HG02571 (cell line): Measurements from ENCODE around the gene PARP2.
A peak's percentile ranks its signal among the peaks of the same experiment; 100 is the strongest.
"Not testable (repeated sequence)": the region's sequence is repeated elsewhere in the genome, so short reads cannot be mapped to it uniquely, and the experiment has no call there.

Experiments used
- ATAC-seq: cut with Tn5 transposase; IDR thresholded peaks from one replicate; pipeline ENCODE4 v1.9.1; 2021; ENCODE audit warnings: mild to moderate bottlenecking, moderate library complexity; ENCODE audit not compliant: unreplicated experiment

PARP2 gene, protein sequence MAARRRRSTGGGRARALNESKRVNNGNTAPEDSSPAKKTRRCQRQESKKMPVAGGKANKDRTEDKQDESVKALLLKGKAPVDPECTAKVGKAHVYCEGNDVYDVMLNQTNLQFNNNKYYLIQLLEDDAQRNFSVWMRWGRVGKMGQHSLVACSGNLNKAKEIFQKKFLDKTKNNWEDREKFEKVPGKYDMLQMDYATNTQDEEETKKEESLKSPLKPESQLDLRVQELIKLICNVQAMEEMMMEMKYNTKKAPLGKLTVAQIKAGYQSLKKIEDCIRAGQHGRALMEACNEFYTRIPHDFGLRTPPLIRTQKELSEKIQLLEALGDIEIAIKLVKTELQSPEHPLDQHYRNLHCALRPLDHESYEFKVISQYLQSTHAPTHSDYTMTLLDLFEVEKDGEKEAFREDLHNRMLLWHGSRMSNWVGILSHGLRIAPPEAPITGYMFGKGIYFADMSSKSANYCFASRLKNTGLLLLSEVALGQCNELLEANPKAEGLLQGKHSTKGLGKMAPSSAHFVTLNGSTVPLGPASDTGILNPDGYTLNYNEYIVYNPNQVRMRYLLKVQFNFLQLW

DNA sequence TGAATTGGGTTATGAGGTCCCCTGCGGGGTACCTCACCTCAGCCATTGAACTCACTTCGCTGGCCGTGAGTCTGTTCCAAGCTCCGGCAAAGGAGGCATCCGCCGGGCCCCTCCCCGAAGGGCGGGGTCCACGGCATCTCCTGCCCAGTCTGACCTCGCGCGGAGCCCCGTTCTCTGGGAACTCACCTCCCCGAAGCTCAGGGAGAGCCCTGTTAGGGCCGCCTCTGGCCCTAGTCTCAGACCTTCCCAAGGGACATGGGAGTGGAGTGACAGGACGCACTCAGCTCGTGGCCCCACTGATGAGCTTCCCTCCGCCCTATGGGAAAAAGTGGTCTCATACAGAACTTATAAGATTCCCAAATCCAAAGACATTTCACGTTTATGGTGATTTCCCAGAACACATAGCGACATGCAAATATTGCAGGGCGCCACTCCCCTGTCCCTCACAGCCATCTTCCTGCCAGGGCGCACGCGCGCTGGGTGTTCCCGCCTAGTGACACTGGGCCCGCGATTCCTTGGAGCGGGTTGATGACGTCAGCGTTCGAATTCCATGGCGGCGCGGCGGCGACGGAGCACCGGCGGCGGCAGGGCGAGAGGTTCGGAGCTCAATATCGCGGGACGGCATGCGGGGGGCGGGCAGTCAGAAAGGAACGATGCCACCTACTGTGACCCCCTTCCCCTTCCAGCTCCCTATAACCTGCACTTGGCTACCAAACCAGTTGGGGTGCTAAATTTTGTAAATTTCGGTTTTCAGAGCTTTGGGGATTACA is at the start of gene PARP2:
Gene PARP2 (plus strand): TSS at position 544 of the 770 bp plus-strand sequence. CDS start 7 bp downstream, at position 551.
- ATAC-seq = peak; percentile 89

DNA sequence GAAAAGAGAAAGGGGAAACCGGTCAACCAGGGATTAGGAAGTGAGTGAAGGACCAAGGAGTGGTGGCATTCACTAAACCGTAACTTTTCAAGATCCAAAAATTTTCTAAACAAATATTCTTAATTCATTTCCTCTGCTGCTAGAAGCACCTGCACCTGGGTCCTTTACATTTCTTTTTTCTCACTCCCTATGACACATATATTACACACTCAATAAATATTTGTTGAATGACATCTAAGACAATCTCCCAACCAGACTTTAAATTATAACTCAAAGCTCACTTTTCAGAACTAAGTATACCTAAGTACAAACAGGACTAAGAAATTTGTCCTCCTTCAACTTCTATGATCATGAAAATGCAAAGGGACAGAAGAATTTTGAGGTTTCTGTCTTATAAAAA is 48.8 kb upstream of the PARP2 start:
- ATAC-seq = no peak

DNA sequence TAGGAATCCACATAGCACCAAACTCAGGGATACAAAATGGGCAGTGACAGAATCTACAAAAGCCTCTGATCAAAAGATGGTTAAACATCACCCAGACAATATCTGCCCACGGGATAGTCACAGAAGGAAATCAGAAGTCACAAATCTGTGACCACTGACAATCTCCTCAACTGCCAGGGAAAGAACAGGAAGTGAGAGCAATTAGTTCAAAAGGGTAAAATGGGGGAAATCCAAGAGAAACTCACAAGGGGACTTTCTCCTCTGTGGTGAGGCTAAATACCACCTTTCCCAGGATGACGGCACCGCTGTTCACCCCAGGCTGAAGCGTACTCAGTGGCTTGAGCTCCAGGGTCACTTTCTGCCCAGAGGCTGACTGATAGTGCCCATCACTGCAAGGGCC is 48.4 kb upstream of the PARP2 start:
- peak; percentile 89 for ATAC-seq

GRCh38 chr14:20302042-20302755 is 41.2 kb upstream of the PARP2 start:
- ATAC-seq = no peak

GRCh38 chr14:20305265-20306078 is 38.0 kb upstream of the PARP2 start, which contains the start of gene TTC5:
TTC5 (minus strand) TSS chr14:20305951; CDS start chr14:20305937, 14 bp downstream.
- peak; percentile 99 for ATAC-seq

- ATAC-seq = no peak
Measured at GRCh38 chr14:20306079-20306423, 37.4 kb upstream of the PARP2 start.

GRCh38 chr14:20314026-20314425 is 29.4 kb upstream of the PARP2 start:
- ATAC-seq = no peak

DNA sequence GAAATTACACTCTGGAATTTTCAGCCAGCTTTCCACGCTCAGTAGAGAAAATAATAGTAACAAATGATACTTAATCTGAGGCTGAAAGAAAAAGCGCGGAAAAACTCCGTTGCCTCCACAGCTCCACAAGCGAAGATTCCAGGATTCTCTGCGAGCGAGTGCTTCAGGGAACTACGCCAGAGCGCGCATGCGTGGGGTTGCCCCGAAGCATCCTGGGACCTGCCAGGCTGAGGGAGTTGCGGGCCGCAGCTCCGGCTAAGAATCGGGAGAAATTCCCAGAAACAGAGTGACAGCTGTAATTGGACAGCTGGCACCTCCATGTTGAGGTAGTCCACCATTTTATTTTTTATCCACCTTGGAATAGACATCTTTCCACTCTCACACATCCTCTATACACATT is 25.7 kb upstream of the PARP2 start:
- no peak for ATAC-seq

- ATAC-seq = no peak
Measured at GRCh38 chr14:20327005-20327869, 16.2 kb upstream of the PARP2 start.

GRCh38 chr14:20328705-20329104 is 14.7 kb upstream of the PARP2 start:
- no peak for ATAC-seq

DNA sequence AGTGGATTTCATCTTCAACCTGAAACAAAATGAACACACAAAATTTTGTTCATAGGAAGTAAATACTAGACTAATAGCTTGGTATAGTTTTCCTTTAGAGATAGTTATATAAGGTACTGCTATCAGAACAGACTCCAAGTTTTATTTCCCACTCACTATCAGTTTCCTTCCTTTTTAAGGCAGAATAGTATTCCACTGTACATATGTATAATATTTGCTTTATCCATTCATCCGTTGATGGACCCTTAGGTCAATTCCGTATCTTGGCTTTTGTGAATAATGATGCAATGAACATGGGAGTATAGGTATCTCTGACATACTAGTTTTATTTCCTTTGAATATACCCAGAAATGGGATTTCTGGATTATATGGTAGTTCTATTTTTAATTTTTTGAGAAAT is 14.1 kb upstream of the PARP2 start:
- ATAC-seq = no peak

GRCh38 chr14:20331053-20331613 is 12.3 kb upstream of the PARP2 start:
- ATAC-seq = no peak

DNA sequence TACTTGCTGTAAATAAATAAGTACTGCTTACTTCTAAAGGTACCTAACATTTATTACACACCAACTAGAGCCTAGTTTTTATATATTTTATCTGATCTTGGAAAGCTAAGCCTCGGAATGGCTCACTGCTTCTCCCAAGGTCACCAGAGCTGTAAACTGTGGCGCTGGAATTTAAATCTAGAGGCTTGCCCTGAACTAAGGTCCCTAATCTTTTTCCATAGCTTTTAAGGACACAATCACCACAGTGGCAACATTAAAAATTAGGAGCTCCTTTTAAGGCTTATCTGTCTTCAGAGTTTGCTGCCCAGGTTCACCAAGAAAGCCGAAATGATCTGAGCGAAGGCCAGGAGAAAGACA is 11.0 kb upstream of the PARP2 start:
- ATAC-seq = no peak

- ATAC-seq = peak; percentile 98
Measured at GRCh38 chr14:20332788-20333493, 10.5 kb upstream of the PARP2 start, which contains the start of gene CCNB1IP1. CCNB1IP1 (minus strand) TSS chr14:20333279; CDS start chr14:20316523, 16,756 bp downstream.

DNA sequence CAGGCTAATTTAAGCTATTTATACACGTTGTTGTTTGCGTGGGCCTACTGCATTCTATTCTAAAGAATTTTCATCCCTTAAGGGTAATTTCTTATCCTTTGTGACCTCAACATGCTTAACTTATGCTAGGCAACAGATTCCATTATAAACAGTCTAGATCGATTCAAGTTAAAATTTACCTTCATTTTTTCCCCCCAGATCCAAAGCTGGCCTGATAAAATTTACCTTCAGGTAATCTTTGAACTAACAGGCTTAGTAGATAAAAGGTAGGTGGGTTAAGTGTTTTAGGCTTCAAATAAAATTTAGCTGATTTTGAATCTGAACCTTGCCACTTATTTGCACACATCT is 10.0 kb upstream of the PARP2 start:
- no peak for ATAC-seq

- ATAC-seq = no peak
Measured at GRCh38 chr14:20334017-20334416, 9.4 kb upstream of the PARP2 start.

- ATAC-seq = not testable (repeated sequence)
Measured at GRCh38 chr14:20341032-20341431, 2.4 kb upstream of the PARP2 start.

GRCh38 chr14:20341646-20342045 is 1.8 kb upstream of the PARP2 start:
- ATAC-seq = no peak

- ATAC-seq = no peak
Measured at GRCh38 chr14:20343862-20344220, 406 bp downstream of the PARP2 start.
